Heart right ventricle (tissue), 16 donors: Measurements from ENCODE around the gene LPCAT3. TPM values are rescaled to one million over a fixed set of nuclear protein-coding genes. Genes with fewer than 3 reads are reported as not detected.

Experiments
- ATAC-seq, 8 donors: fragments of 200-7000 bp; cut with Tn5 transposase; one replicate each; pipeline ENCODE4 v1.9.1; 2020; ENCODE audit warnings: mild to moderate bottlenecking in 8 of 8, moderate library complexity in 8 of 8, moderate number of reproducible peaks in 1 of 8
- DNase-seq, 2 donors: peaks; one replicate each; pipeline ENCODE4 v3.0.0-alpha.2; 2020
- H3K27ac ChIP-seq, 10 donors: fragments of 200-600 bp; sonication (generic) in 2 of 10; one replicate each; pipeline versions ENCODE4 v1.5.0 to v1.8.0; 2020 to 2022; ENCODE audit warnings: mild to moderate bottlenecking in 3 of 10
- H3K27me3 ChIP-seq, 7 donors: fragments of 200-600 bp; one replicate each; pipeline ENCODE4 v1.8.0; 2021 to 2022; ENCODE audit warnings: mild to moderate bottlenecking in 2 of 7
- H3K36me3 ChIP-seq, 9 donors: fragments of 200-600 bp; sonication (generic) in 1 of 9; one replicate each; pipeline versions ENCODE4 v1.5.0 to v1.8.0; 2020 to 2022; ENCODE audit warnings: mild to moderate bottlenecking in 2 of 9
- H3K4me1 ChIP-seq, 9 donors: fragments of 200-600 bp; sonication (generic) in 1 of 9; one replicate each; pipeline versions ENCODE4 v1.5.0 to v1.8.0; 2020 to 2022; ENCODE audit warnings: mild to moderate bottlenecking in 4 of 9
- H3K4me3 ChIP-seq, 10 donors: fragments of 200-600 bp; sonication (generic) in 2 of 10; one replicate each; pipeline versions ENCODE4 v1.5.0 to v1.8.0; 2020 to 2022; ENCODE audit warnings: mild to moderate bottlenecking in 7 of 10, moderate library complexity in 2 of 10
- H3K9me3 ChIP-seq, 11 donors: fragments of 200-600 bp in 10 of 11; sonication (generic) in 2 of 11; one replicate each; pipeline versions ENCODE4 v1.5.0 to v1.8.0; 2013 to 2022; ENCODE audit warnings: mild to moderate bottlenecking in 2 of 11, control low read depth in 1 of 11, moderate library complexity in 1 of 11
- CTCF ChIP-seq, 9 donors: fragments of 200-600 bp; sonication (generic) in 2 of 9; IDR thresholded peaks; one replicate each; pipeline versions ENCODE4 v1.5.0 to v1.8.0; 2021 to 2022; ENCODE audit warnings: antibody characterized with exemption in 9 of 9, mild to moderate bottlenecking in 5 of 9, moderate library complexity in 1 of 9
- WGBS, 2 donors: extraction: QIAGEN DNeasy Blood & Tissue Kit; methylation state at CpG; one replicate each; pipeline ENCODE4 v1.1.7; 2013; ENCODE audit warnings: inconsistent platforms in 1 of 2; 5-methylcytosine and 5-hydroxymethylcytosine counted together
- intact Hi-C, 10 donors: fragments of 100-400 bp; cut with DNase I; formaldehyde crosslinking; loops; one replicate each; pipeline versions ENCODE4 v1.11.1 to v1.14.2; 2022
- polyA plus RNA-seq, 2 donors: library from polyadenylated mRNA; stranded (reverse); fragments of 200-250 nt; gene quantifications; one replicate each; pipeline ENCODE4 v1.2.3, GENCODE V29; 2013
- total RNA-seq, 10 donors: library from RNA; stranded (reverse); fragmentation: NEBNext Ultra II Directional in 3 of 10; extraction: Animal tissue kit (Norgen Biotek cat#: 25700) in 3 of 10; gene quantifications; one replicate each; pipeline versions ENCODE4 v1.2.1 to v1.2.4, GENCODE V29; 2021 to 2023
- donor health status: Arrhythmogenic right ventricular cardiomyopathy.
- donor health status: ischemic (EF 13 %, LVEDD 7.1; RV severe dilation, severe dysfunction).
- donor health status: healthy with polysubstance abuse.
- donor health status: DM: no; HTN: yes; CAD: no.
- donor health status: DM: no; HTN: no; CAD: no.
- donor health status: ischemic (EF 25% LVEDD 6.9; RV normal size, moderate dysfunction).
- donor health status: ischemic (EF 25% LVEDD 5.7; RV mildly dilated, moderate dysfunction).
- donor health status: healthy.
- donor health status: DM: yes; HTN: yes; CAD: no.
- donor health status: Ischemic cardiomyopathy.
- donor health status: ischemic (EF 35%, LVEDD 5.7; RV mildly dilated, moderate dysfunction).
- donor health status: nonischemic (EF 11% LVEDD 7.7; RV severe dilation, severe dysfunction).
- donor health status: DM: yes; HTN: yes; CAD: no.
- donor health status: PGD.
- donor health status: ischemic (EF 29% LVEDD 5.4; RV normal size, mild dysfunction).
- donor health status: nonischemic (EF 23%, LVEDD 6.1; RV moderate dilation, normal function).

Gene LPCAT3
- total and polyA plus RNA-seq, 12 donors: 19.9 to 65.8 (median 35.5) TPM

- no peaks in the 10 kb centered on the region for H3K9me3 ChIP-seq
- TF ChIP-seq CTCF (IDR thresholded peaks at IDR 0.05): no peak
- H3K36me3 ChIP-seq: peaks cover 0 to 50% (median 0%) of the 10 kb centered on the region in 9 donors
- ATAC-seq (peak in 1 of 8 donors; percentile 17), DNase-seq (no peak)
- H3K27me3 ChIP-seq: no peaks in the 10 kb centered on the region
- no peak overlapping the region for H3K27ac ChIP-seq
- intact Hi-C loops: loop anchor here in 2 of 10 donors (5.0 kb wide), 2 partner anchors 33 to 43 kb away; partner anchors contain the start of gene C1RL (in 1 of the 2)
- 55 to 63% methylated on average over 3 of the region's 3 CpGs for WGBS, 2 donors
- H3K4me3 ChIP-seq: no peak overlapping the region
- H3K4me1 ChIP-seq: peaks cover 0 to 40% (median 30%) of the 10 kb centered on the region in 9 donors
Measured at GRCh38 chr12:7064516-7064915, 46.2 kb upstream of the LPCAT3 start.

GRCh38 chr12:7061596-7061995, 43.3 kb upstream of the LPCAT3 start:
- WGBS, 2 donors: 94 to 98% methylated on average over 7 of the region's 7 CpGs

GRCh38 chr12:7061138-7061537, 42.9 kb upstream of the LPCAT3 start:
- H3K9me3 ChIP-seq: no peaks in the 10 kb centered on the region
- H3K27me3 ChIP-seq: no peaks in the 10 kb centered on the region
- no peak for TF ChIP-seq CTCF (IDR thresholded peaks at IDR 0.05)
- peak overlapping the region in 9 of 10 donors; percentile 25 to 90 (median 68) for H3K27ac ChIP-seq
- WGBS, 2 donors: 73 to 77% methylated on average over 13 of the region's 13 CpGs
- DNase-seq (no peak), ATAC-seq (peak in 2 of 8 donors; percentile 7 to 15)
- peaks cover 0 to 44% (median 10%) of the 10 kb centered on the region in 9 donors for H3K4me1 ChIP-seq
- H3K36me3 ChIP-seq: peaks cover 0 to 25% (median 0%) of the 10 kb centered on the region in 9 donors
- intact Hi-C loops: loop anchor here in 8 of 10 donors (1.0 to 5.0 kb wide), 6 partner anchors 32 to 52 kb away; partner anchors contain the start of genes C1R (in 4 of the 8) and C1RL (in 4 of the 8)
- peak overlapping the region in 9 of 10 donors; percentile 23 to 51 (median 41) for H3K4me3 ChIP-seq

More at GRCh38 chr12:7061596-7061995, 43.3 kb upstream of the LPCAT3 start:
- Histone ChIP-seq H3K27ac (peak overlapping the region in 6 of 10 donors; percentile 57 to 90 (median 75)), H3K9me3 (no peaks in the 10 kb centered on the region), H3K36me3 (peaks cover 0 to 30% (median 0%) of the 10 kb centered on the region in 9 donors), H3K4me1 (peaks cover 0 to 44% (median 10%) of the 10 kb centered on the region in 9 donors), H3K27me3 (no peaks in the 10 kb centered on the region), H3K4me3 (peak overlapping the region in 9 of 10 donors; percentile 23 to 51 (median 41))
- intact Hi-C loops: loop anchor here in 8 of 10 donors (1.0 to 5.0 kb wide), 6 partner anchors 31 to 51 kb away; partner anchors contain the start of genes C1R (in 4 of the 8) and C1RL (in 4 of the 8)
- no peak for DNase-seq
- no peak for TF ChIP-seq CTCF (IDR thresholded peaks at IDR 0.05)
- ATAC-seq: no peak

GRCh38 chr12:7060353-7060954, 42.2 kb upstream of the LPCAT3 start, which contains the start of gene C1S:
C1S (plus strand) TSS chr12:7060718; CDS start chr12:7061913, 1,195 bp downstream.
- DNase-seq (peak; percentile 60 to 80), ATAC-seq (peak; percentile 96 to 98 (median 97))
- Histone ChIP-seq H3K9me3 (no peaks in the 10 kb centered on the region), H3K4me1 (peaks cover 0 to 44% (median 10%) of the 10 kb centered on the region in 9 donors), H3K27ac (peak within 1 kb of the TSS in 9 of 10 donors; percentile 25 to 90 (median 68)), H3K27me3 (no peaks in the 10 kb centered on the region), H3K4me3 (peak within 1 kb of the TSS in 9 of 10 donors; percentile 23 to 51 (median 41)), H3K36me3 (peaks cover 0 to 19% (median 0%) of the 10 kb centered on the region in 9 donors)
- TF ChIP-seq CTCF (IDR thresholded peaks at IDR 0.05): peak; percentile 55 to 88 (median 77)
- intact Hi-C loops: loop anchor here in 9 of 10 donors (1.0 to 5.0 kb wide), 7 partner anchors 32 to 52 kb away; partner anchors contain the start of genes C1R (in 8 of the 9) and C1RL (in 5 of the 9)
- 24 to 27% methylated on average over 10 of the region's 10 CpGs for WGBS, 2 donors
